Hematopoietic multipotent progenitor cell treated with erythropoietin and hydrocortisone succinate and interleukin-3 and kit ligand, for 17 days (in vitro differentiated cells): ENCODE results near the gene KRTAP4-11.
"Not testable (repeated sequence)": the region's sequence is repeated elsewhere in the genome, so short reads cannot be mapped to it uniquely, and the experiment has no call there.

Experiments used
- DNase-seq: peaks from one replicate; pipeline ENCODE4 v3.0.0-alpha.2; 2015; ENCODE audit warnings: low spot score

The KRTAP4-11 gene

DNA sequence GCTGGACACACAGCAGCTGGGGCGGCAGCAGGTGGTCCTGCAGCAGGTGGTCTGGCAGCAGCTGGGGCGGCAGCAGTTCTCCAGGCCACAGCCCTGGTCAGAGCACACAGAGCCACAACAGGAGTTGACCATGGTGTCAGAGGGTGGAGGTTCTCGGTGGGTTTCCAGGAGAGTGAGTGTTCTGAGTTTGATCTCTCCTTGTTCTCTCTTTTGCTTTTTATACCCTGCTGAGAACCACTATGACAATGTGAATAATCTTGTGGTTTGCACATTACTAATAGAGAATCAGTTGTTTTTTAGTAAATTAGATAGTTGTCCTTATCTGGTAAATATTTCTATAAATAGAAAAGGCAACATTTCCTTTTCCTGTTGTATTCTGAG, 5.8 kb upstream of the KRTAP4-11 start, which contains the start of gene KRTAP4-12:
KRTAP4-12 (minus strand) TSS at position 192 of the 381 bp plus-strand sequence; CDS start at position 132, 60 bp downstream.
- not testable (repeated sequence) for DNase-seq

DNA sequence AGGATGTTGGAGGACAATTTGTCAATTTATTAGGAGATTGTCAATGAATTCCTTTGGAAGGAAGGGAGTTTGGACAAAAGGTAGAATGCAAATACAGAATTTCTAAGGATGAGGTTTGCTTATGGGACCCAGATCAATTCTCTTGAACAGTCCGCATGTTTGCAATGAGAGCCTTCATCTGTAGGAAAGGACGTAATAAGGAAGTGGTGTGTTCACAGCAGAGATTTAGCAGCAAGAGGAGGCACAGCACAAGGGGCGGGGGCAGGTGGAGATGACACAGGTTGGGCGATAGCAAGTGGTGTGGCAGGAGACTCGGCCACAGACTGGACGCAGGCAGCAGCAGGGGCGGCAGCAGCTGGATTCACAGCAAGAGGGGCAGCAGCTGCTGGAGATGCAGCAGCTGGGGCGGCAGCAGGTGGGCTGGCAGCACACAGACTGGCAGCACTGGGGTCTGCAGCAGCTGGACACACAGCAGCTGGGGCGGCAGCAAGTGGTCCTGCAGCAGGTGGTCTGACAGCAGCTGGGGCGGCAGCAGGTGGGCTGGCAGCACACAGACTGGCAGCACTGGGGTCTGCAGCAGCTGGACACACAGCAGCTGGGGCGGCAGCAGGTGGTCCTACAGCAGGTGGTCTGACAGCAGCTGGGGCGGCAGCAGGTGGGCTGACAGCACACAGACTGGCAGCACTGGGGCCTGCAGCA, 5.3 kb upstream of the KRTAP4-11 start:
- DNase-seq: not testable (repeated sequence)

DNA sequence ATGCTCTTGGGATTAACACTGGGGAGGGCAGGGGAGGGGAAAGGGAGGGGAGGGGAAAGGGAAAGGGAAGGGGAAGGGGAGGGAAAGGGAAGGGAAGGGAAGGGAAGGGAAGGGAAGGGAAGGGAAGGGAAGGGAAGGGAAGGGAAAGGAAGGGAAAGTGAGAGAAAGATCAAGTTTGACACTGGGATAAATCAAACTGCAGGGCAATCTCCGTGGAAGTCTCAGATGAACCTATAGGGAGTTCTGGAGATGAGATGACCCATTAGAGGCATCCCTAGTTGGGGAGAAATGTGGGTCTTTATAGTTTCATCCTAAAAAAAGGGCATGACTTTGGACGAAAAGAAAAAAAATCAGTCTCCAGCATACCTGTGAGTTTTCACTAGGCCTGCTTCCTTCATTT, 3.6 kb upstream of the KRTAP4-11 start:
- no peak for DNase-seq

DNA sequence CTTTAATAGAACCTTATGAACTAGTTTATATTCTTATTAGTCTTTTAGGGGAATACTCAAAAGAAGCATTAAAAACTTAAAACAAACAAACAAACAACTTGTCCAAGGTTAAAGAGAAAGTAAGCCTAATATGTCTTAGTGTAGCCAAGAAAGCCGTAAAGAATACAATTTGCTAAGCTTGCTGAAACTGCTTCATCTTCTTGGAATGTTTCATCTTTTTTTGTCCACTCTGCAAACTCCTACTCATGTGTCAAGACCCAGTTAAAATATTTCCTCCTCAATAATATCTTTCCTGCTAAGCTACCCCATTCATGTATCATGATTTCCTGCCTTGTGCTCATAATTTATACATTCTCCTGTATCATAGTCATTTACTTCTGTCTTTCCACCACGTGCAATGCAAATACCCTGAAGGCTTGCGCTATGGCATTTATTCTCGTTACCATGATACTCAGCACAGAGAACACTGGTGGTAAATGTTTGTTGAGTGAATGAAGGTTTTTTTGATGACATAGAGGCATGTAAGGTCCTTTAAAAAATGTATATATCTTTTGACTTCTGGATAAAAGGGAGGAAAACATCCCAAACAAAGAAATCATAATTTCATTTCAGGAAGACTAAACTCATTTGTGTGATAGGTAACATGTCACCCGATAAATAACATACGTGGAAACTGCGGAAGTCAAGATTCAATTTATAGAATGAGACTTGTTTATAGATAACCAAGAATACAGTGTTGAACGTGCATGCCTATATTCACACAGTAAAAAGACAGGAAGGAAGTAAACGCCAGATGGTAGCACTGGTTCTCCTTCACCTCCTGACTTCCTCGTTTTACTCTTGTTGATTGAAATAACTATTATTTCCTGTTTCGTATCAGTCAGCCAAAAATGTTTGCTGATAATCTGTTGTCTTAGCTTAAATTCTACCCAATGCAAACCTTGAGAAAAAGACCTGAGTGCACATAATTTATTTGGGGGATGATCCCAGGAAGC, 1.8 kb upstream of the KRTAP4-11 start:
- not testable (repeated sequence) for DNase-seq

DNA sequence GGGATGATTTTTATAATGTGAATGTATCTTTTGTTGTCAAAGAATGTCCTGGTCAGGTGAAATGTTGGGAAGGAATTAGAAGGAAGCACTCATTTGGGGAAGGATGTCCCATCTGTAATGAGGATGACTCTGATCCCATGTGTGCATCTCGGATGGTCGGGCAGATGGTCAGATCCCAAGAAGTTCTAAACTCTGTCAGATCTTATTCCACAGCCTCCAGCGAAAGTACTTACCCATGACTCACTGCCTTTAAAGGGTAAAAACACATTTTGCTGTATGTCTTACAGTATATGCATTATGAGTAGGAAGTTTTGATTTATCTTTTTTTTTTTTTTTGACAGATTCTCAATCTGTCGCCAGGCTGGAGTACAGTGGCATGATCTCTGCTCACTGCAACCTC, 548 bp upstream of the KRTAP4-11 start:
- no peak for DNase-seq

- DNase-seq: no peak
Measured at GRCh38 chr17:41116297-41116696, 1.9 kb downstream of the KRTAP4-11 start.

GRCh38 chr17:41111151-41111885, 6.9 kb downstream of the KRTAP4-11 start:
- no peak for DNase-seq

- not testable (repeated sequence) for DNase-seq
Measured at GRCh38 chr17:41108728-41109386, 9.3 kb downstream of the KRTAP4-11 start.

- no peak for DNase-seq
Measured at GRCh38 chr17:41107941-41108450, 10.2 kb downstream of the KRTAP4-11 start.

GRCh38 chr17:41105347-41105746, 12.8 kb downstream of the KRTAP4-11 start, which contains the start of gene KRTAP4-9:
TSS of gene KRTAP4-9 (plus strand) at chr17:41105389. CDS start at chr17:41105389, 0 bp downstream.
- not testable (repeated sequence) for DNase-seq

DNA sequence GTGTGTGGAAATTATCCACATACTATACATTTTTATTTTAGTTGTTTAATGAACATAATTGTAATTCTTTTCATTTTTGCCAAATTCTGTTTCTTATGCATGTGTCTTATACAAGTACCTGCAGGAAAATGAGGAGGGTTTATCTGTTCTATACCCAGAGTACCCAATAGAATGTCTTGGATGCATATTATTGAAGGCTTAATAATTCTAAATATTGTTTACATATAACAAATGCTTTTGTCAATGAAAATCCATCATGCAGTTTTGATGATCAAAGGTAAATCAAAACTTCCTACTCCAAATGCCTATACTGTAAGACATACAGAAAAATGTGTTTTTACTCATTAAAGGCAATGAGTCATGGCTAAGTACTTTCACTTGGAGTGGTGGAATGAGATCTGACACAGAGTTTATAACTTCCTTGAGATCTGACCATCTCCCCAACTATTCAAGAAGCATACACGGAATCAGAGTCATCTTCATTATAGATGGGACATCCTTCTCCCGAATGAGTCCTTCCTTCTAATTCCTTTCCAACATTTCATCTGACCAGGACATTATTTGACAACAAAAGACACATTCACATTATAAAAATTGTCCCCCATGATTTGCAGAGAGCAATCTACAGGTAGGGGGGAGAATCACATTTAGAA, 13.7 kb downstream of the KRTAP4-11 start:
- not testable (repeated sequence) for DNase-seq

DNA sequence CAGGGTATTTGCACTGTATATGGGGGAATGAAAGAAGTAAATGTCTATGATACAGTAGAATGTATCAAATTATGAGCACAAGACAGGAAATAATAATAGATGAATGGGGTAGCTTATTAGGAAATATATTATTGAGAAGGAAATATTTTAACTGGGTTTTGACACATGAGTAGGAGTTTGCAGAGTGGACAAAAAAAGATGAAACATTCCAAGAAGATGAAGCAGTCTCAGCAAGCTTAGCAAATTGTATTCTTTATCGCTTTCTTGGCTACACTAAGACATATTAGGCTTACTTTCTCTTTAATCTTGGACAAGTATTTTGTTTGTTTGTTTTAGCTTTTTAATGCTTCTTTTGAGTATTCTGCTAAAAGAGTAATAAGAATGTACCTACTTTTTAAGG, 14.3 kb downstream of the KRTAP4-11 start:
- no peak for DNase-seq

DNA sequence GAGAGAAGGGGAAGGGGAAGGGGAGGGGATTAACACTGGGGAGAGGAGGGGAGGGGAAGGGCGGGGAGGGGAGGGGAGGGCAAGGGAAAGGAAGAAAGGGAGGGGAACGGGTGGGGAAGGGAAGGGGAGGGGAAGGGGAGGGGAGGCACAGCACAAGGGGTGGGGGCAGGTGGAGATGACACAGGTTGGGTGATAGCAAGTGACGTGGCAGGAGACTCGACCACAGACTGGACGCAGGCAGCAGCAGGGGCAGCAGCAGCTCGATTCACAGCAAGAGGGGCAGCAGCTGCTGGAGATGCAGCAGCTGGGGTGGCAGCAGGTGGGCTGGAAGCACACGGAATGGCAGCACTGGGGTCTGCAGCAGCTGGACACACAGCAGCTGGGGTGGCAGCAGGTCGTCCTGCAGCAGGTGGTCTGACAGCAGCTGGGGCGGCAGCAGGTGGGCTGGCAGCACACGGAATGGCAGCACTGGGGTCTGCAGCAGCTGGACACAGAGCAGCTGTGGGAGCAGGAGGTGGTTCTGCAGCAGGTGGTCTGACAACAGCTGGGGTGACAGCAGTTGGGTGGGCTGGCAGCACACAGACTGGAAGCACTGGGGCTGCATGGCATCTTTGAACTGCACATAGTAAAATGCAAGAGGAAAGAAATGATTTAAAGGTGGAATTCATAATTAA, 16.4 kb downstream of the KRTAP4-11 start, which contains the start of gene KRTAP4-16:
KRTAP4-16 (minus strand) TSS at position 624 of the 674 bp plus-strand sequence; CDS start at position 624, 0 bp downstream.
- DNase-seq: no peak

DNA sequence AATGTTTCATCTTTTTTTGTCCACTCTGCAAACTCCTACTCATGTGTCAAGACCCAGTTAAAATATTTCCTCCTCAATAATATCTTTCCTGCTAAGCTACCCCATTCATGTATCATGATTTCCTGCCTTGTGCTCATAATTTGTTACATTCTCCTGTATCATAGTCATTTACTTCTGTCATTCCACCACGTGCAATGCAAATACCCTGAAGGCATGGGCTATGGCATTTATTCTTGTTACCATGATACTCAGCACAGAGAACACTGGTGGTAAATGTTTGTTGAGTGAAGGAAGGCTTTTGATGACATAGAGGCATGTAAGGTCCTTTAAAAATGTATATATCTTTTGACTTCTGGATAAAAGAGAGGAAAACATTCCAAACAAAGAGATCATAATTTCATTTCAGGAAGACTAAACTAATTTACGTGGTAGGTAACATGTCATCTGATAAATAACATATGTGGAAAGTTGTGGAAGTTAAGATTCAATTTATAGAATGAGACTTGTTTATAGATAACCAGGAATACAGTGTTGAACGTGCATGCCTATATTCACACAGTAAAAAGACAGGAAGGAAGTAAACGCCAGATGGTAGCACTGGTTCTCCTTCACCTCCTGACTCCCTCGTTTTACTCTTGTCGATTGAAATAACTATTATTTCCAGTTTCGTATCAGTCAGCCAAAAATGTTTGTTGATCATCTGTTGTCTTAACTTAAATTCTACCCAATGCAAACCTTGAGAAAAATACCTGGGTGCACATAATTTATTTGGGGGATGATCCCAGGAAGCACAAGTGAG, 18.3 kb downstream of the KRTAP4-11 start:
- not testable (repeated sequence) for DNase-seq

DNA sequence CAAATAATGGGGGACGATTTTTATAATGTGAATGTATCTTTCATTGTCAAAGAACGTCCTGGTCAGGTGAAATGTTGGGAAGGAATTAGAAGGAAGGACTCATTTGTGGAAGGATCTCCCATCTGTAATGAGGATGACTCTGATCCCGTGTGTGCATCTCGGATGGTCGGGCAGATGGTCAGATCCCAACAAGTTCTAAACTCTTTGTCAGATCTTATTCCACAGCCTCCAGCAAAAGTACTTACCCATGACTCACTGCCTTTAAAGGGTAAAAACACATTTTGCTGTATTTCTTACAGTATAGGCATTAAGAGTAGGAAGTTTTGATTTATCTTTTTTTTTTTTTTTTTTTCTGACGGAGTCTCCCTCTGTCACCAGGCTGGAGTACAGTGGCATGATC, 19.7 kb downstream of the KRTAP4-11 start:
- DNase-seq: no peak

DNA sequence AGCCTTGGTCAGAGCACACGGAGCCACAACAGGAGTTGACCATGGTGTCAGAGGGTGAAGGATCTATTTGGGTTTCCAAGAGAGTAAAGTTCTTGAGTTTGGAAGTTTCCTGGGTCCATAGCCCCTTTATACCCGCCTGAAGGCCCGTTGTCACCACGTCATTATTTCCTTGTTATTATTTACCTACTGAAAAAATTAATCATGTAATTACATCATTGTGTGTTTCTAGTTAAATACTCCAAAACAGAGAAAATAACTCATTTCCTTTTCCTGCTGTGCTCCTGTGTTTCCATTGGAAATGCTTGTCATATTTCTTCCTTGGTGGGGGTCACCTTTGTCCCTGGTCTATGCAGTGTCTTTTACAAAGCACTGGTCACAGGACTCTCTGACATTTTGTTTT, 20.1 kb downstream of the KRTAP4-11 start, which contains the start of gene KRTAP4-8:
KRTAP4-8 (minus strand) TSS at position 101 of the 400 bp plus-strand sequence; CDS start at position 43, 58 bp downstream.
- DNase-seq: no peak

- no peak for DNase-seq
Measured at GRCh38 chr17:41096055-41096454, 22.1 kb downstream of the KRTAP4-11 start.

- not testable (repeated sequence) for DNase-seq
Measured at GRCh38 chr17:41088760-41089352, 29.3 kb downstream of the KRTAP4-11 start.
